A673 (cell line): ENCODE measurements around the gene ZNF273. TPM values are rescaled to one million over a fixed set of nuclear protein-coding genes. Genes with fewer than 3 reads are reported as not detected.
"Not testable (repeated sequence)": the region's sequence is repeated elsewhere in the genome, so short reads cannot be mapped to it uniquely, and the experiment has no call there.

Source experiments
- BruUV-seq: library from RNA; stranded (reverse); fragments of 400-500 nt; replicated peaks from 2 replicates; lab custom pipeline; 2021; lab: Mats Ljungman, UMichigan
- CTCF ChIA-PET: fragments of 300-600 bp; sonication (Branson Sonifier 250); formaldehyde crosslinking; loops from one replicate; lab custom pipeline; 2022; ENCODE audit warnings: antibody characterized with exemption; lab: Charles Lee
- POLR2A ChIA-PET: fragments of 300-600 bp; sonication (Branson Sonifier 250); formaldehyde crosslinking; loops from one replicate; lab custom pipeline; 2022; ENCODE audit warnings: antibody characterized with exemption; ENCODE audit not compliant: low non-redundant PET; lab: Charles Lee
- DNase-seq: peaks from one replicate; pipeline ENCODE4 v3.0.0-alpha.2; 2015; ENCODE audit warnings: low spot score
- H3K27ac ChIP-seq: fragments of 200-600 bp; sonication (generic); 2 replicates; pipeline ENCODE4 v1.5.1; 2016; ENCODE audit warnings: mixed run types, low read depth, mild to moderate bottlenecking, mixed read lengths, antibody characterized with exemption, low read length; ENCODE audit not compliant: poor library complexity, severe bottlenecking
- H3K27me3 ChIP-seq: fragments of 200-600 bp; sonication (generic); replicated peaks from 2 replicates; pipeline ENCODE4 v1.6.1; 2017; ENCODE audit warnings: mixed run types, low read depth, mild to moderate bottlenecking, mixed read lengths, antibody characterized with exemption, low read length; ENCODE audit not compliant: insufficient read depth, poor library complexity
- H3K36me3 ChIP-seq: fragments of 200-600 bp; sonication (generic); 2 replicates; pipeline ENCODE4 v1.6.1; 2016; ENCODE audit warnings: mixed run types, mild to moderate bottlenecking, mixed read lengths, antibody characterized with exemption, low read length; ENCODE audit not compliant: insufficient read depth, poor library complexity, severe bottlenecking
- H3K4me1 ChIP-seq: fragments of 200-600 bp; sonication (generic); 2 replicates; pipeline ENCODE4 v1.6.1; 2017; ENCODE audit warnings: mixed run types, mild to moderate bottlenecking, mixed read lengths, antibody characterized with exemption, low read length; ENCODE audit not compliant: insufficient read depth, poor library complexity, severe bottlenecking
- H3K4me3 ChIP-seq: fragments of 200-600 bp; sonication (generic); 2 replicates; pipeline ENCODE4 v1.5.1; 2016; ENCODE audit warnings: low read depth, mixed run types, mild to moderate bottlenecking, mixed read lengths, low read length; ENCODE audit not compliant: poor library complexity, severe bottlenecking
- H3K9me3 ChIP-seq: fragments of 200-600 bp; sonication (generic); 2 replicates; pipeline ENCODE4 v1.6.1; 2016; ENCODE audit warnings: mixed run types, low read depth, mild to moderate bottlenecking, mixed read lengths, antibody characterized with exemption, low read length; ENCODE audit not compliant: poor library complexity, severe bottlenecking
- CTCF ChIP-seq: fragments of 300-800, 200-600 bp; sonication (generic); conservative IDR thresholded peaks from 2 replicates; pipeline ENCODE4 v1.5.1; 2017; ENCODE audit warnings: low read depth, mild to moderate bottlenecking, antibody characterized with exemption, low read length, moderate library complexity, mixed read lengths
- EZH2 ChIP-seq: fragments of 200-600 bp; sonication (generic); IDR thresholded peaks from 2 replicates; pipeline ENCODE4 v1.6.1; 2017; ENCODE audit warnings: borderline replicate concordance, low read depth, mild to moderate bottlenecking, mixed read lengths, antibody characterized with exemption, low read length; ENCODE audit not compliant: poor library complexity, severe bottlenecking
- intact Hi-C: fragments of 100-400 bp; cut with micrococcal nuclease; formaldehyde crosslinking; loops from one replicate; pipeline ENCODE4 v1.10.0; 2022; ENCODE audit not compliant: unreplicated experiment
- total RNA-seq: library from RNA; stranded (reverse); gene quantifications from 2 replicates; pipeline ENCODE4 v1.2.3, GENCODE V29; 2021

The ZNF273 gene
- total RNA-seq, 1 experiment from 2014 or later: 10.1 TPM

- no peaks in the 10 kb centered on the region for H3K4me1 ChIP-seq
- no peak overlapping the region for H3K27ac ChIP-seq
- H3K36me3 ChIP-seq: no peaks in the 10 kb centered on the region
- H3K9me3 ChIP-seq: no peaks in the 10 kb centered on the region
- DNase-seq: no peak
- H3K27me3 ChIP-seq: peaks cover 7% of the 10 kb centered on the region
- no TSS peak for BruUV-seq
- POLR2A ChIA-PET: no interaction called here
- H3K4me3 ChIP-seq: no peak overlapping the region
- intact Hi-C loops: no loop called here
- CTCF ChIA-PET: no interaction called here
- TF ChIP-seq EZH2: no peak
- TF ChIP-seq CTCF: no peak
Observed at GRCh38 chr7:64945503-64946175, 42.6 kb downstream of the ZNF273 start.

- H3K9me3 ChIP-seq: no peaks in the 10 kb centered on the region
- peaks cover 7% of the 10 kb centered on the region for H3K27me3 ChIP-seq
- H3K36me3 ChIP-seq: no peaks in the 10 kb centered on the region
- intact Hi-C loops: no loop called here
- H3K27ac ChIP-seq: no peak overlapping the region
- BruUV-seq: no TSS peak
- no peaks in the 10 kb centered on the region for H3K4me1 ChIP-seq
- CTCF ChIA-PET: no interaction called here
- TF ChIP-seq EZH2: no peak
- TF ChIP-seq CTCF: peak; percentile 33
- peak; percentile 15 for DNase-seq
- peak overlapping the region; percentile 46 for H3K4me3 ChIP-seq
- POLR2A ChIA-PET: no interaction called here
Observed at GRCh38 chr7:64946772-64947171, 43.7 kb downstream of the ZNF273 start.

- H3K9me3 ChIP-seq: no peaks in the 10 kb centered on the region
- no peaks in the 10 kb centered on the region for H3K36me3 ChIP-seq
- DNase-seq: no peak
- no peak overlapping the region for H3K27ac ChIP-seq
- ChIA-PET CTCF (no interaction called here), POLR2A (no interaction called here)
- intact Hi-C loops: no loop called here
- no TSS peak for BruUV-seq
- H3K4me3 ChIP-seq: peak overlapping the region; percentile 46
- TF ChIP-seq EZH2 (no peak), CTCF (no peak)
- no peaks in the 10 kb centered on the region for H3K4me1 ChIP-seq
- H3K27me3 ChIP-seq: peaks cover 7% of the 10 kb centered on the region
Observed at GRCh38 chr7:64947252-64948000, 44.4 kb downstream of the ZNF273 start.

- H3K27ac ChIP-seq, CTCF ChIA-PET, BruUV-seq, H3K4me3 ChIP-seq, H3K36me3 ChIP-seq, POLR2A ChIA-PET, H3K9me3 ChIP-seq, DNase-seq, H3K27me3 ChIP-seq, intact Hi-C loops, H3K4me1 ChIP-seq: not testable (repeated sequence)
Observed at GRCh38 chr7:64948774-64949173, 45.7 kb downstream of the ZNF273 start.

GRCh38 chr7:64950673-64951072, 47.6 kb downstream of the ZNF273 start:
- H3K36me3 ChIP-seq, H3K4me3 ChIP-seq, H3K27me3 ChIP-seq, POLR2A ChIA-PET, DNase-seq, H3K27ac ChIP-seq, H3K4me1 ChIP-seq, BruUV-seq, H3K9me3 ChIP-seq: not testable (repeated sequence)
- intact Hi-C loops: loop anchor here (5.0 kb wide), 2 partner anchors 267 to 357 kb away; no protein-coding TSS in a partner anchor
- CTCF ChIA-PET: interaction anchor here (0.6 to 1.1 kb wide), 2 partner anchors 242 to 526 kb away, joined by 3 read pairs; no protein-coding TSS in a partner anchor
